ENCODE measurements around the gene OLFML1. TPM values are rescaled to one million over a fixed set of nuclear protein-coding genes. Genes with fewer than 3 reads are reported as not detected.
A peak's percentile ranks its signal among the peaks of the same experiment; 100 is the strongest.

The OLFML1 gene
- total RNA-seq, 4 donors from 2014 or later: 3.4 to 10.2 (median 7.6) TPM

GRCh38 chr11:7520981-7521487, 35.7 kb downstream of the OLFML1 start:
- peak; percentile 11 for ATAC-seq
- H3K4me3 ChIP-seq: no peak overlapping the region
- peak overlapping the region in 2 of 4 donors; percentile 40 to 47 for H3K27ac ChIP-seq
- H3K9me3 ChIP-seq: no peaks in the 10 kb centered on the region
- TF ChIP-seq POLR2AphosphoS5 (IDR thresholded peaks at IDR 0.05) (no peak), POLR2A (IDR thresholded peaks at IDR 0.05) (no peak), CTCF (IDR thresholded peaks at IDR 0.05) (no peak), EP300 (IDR thresholded peaks at IDR 0.05) (no peak)
- no peaks in the 10 kb centered on the region for H3K27me3 ChIP-seq
- WGBS, 2 donors (ENCODE audit: low coverage in 1 of 2): 0 to 20% methylated on average over 1 of the region's 2 CpGs
- H3K4me1 ChIP-seq: peaks cover 0 to 24% (median 5%) of the 10 kb centered on the region in 3 donors
- no peaks in the 10 kb centered on the region for H3K36me3 ChIP-seq

DNA sequence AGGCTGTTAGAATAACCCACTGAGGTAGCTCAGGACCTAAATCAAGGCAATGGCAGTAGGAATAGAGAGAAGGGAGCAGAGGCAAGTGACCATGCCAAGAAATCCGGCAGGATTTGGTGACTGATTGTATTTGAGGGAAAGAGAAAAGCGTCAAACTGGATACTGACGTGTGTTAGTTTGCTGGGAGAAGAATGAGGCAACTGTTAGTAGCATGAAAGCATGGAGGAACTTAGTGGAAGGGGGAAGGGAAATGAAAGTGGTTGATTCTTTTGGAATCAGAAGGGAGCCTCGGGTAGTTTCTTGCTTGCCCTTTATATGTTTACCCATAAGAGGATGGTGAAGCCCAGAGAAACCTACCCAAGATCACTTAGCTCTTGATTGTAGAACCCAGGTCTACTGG, 36.8 kb downstream of the OLFML1 start:
- no peak for TF ChIP-seq POLR2A (IDR thresholded peaks at IDR 0.05)
- no peak for TF ChIP-seq EP300 (IDR thresholded peaks at IDR 0.05)
- TF ChIP-seq POLR2AphosphoS5 (IDR thresholded peaks at IDR 0.05): no peak
- no peak for TF ChIP-seq CTCF (IDR thresholded peaks at IDR 0.05)
- no peaks in the 10 kb centered on the region for H3K36me3 ChIP-seq
- no peak overlapping the region for H3K4me3 ChIP-seq
- peak overlapping the region in 1 of 4 donors; percentile 49 for H3K27ac ChIP-seq
- peaks cover 0 to 24% (median 5%) of the 10 kb centered on the region in 3 donors for H3K4me1 ChIP-seq
- 59 to 60% methylated on average over 4 of the region's 4 CpGs for WGBS, 2 donors (ENCODE audit: low coverage in 1 of 2)
- H3K9me3 ChIP-seq: no peaks in the 10 kb centered on the region
- no peaks in the 10 kb centered on the region for H3K27me3 ChIP-seq
- ATAC-seq: no peak

DNA sequence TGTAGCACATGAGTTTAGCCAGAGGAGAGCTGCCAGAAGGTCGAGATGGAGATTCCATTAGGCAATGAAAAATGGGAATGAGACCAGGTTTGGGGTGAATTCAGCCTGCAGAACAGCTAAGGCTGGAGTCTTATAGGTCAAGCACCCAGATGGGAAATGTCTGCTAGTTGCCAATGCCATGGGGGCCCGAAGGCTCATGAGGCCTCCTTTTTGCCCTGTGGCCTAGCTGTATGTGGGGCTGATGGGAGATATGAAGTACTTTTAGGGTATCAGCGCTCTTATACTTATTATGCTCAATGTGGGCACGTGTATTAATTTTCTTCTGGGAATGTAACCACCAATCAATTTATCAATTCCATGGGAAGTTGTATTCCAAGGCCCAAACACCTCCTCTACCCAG, 37.2 kb downstream of the OLFML1 start:
- WGBS, 2 donors (ENCODE audit: low coverage in 1 of 2): 60 to 93% methylated on average over 1 to 3 of the region's 4 CpGs

GRCh38 chr11:7523416-7524210, 38.3 kb downstream of the OLFML1 start:
- Histone ChIP-seq H3K27ac (peak overlapping the region in 2 of 4 donors; percentile 37 to 49), H3K27me3 (no peaks in the 10 kb centered on the region), H3K4me1 (peaks cover 0 to 24% (median 5%) of the 10 kb centered on the region in 3 donors), H3K4me3 (no peak overlapping the region), H3K9me3 (no peaks in the 10 kb centered on the region), H3K36me3 (no peaks in the 10 kb centered on the region)
- TF ChIP-seq POLR2A (IDR thresholded peaks at IDR 0.05) (no peak), POLR2AphosphoS5 (IDR thresholded peaks at IDR 0.05) (no peak), EP300 (IDR thresholded peaks at IDR 0.05) (no peak)
- WGBS, 2 donors (ENCODE audit: low coverage in 1 of 2): 66 to 79% methylated on average over 4 to 5 of the region's 6 CpGs
- ATAC-seq: peak; percentile 44

More for the DNA sequence above, 37.2 kb downstream of the OLFML1 start:
- Histone ChIP-seq H3K36me3 (no peaks in the 10 kb centered on the region), H3K27me3 (no peaks in the 10 kb centered on the region), H3K4me1 (peaks cover 0 to 24% (median 5%) of the 10 kb centered on the region in 3 donors), H3K9me3 (no peaks in the 10 kb centered on the region), H3K4me3 (no peak overlapping the region), H3K27ac (peak overlapping the region in 1 of 4 donors; percentile 49)
- no peak for TF ChIP-seq EP300 (IDR thresholded peaks at IDR 0.05)
- no peak for ATAC-seq

DNA sequence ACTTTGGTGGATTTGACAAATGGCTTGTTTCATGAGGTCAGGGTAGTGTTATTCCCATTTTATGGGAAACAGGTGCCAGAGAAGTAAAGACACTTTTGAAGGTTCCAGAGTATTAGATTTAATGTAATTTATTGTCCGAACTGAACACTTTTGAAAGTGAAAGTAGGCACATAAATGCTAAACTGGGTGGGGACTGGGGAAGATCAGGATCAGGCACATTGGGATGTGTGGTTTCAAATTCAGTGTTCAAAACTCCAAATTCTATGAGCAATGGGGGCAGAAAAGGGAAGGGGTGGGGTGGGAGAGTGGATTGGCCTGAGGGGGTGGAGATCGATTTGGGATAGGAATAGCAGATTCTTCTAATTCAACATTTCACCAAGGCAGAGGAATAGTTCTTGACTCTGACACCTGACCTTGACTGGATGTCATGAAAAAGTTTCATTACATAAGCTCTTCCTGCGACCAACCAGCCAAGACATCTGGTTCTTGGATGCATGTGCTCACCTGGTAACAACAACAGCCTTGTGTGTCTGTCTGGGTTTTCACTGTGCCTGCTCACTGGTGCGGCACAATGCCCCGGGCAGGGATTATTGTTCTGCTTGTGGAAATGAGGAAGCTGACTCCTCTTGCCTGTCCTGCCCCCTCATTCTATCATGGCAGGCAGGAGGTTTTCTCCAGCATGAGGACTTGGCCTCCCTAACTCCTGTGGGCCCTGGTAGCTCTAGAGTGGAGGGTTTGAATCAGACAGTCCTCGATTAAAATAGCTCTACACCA, 39.3 kb downstream of the OLFML1 start:
- Histone ChIP-seq H3K4me3 (no peak overlapping the region), H3K4me1 (peaks cover 0 to 24% (median 5%) of the 10 kb centered on the region in 3 donors), H3K27me3 (no peaks in the 10 kb centered on the region), H3K27ac (peak overlapping the region in 2 of 4 donors; percentile 24 to 49), H3K9me3 (no peaks in the 10 kb centered on the region), H3K36me3 (no peaks in the 10 kb centered on the region)
- ATAC-seq: no peak
- TF ChIP-seq EP300 (IDR thresholded peaks at IDR 0.05) (no peak), CTCF (IDR thresholded peaks at IDR 0.05) (no peak), POLR2AphosphoS5 (IDR thresholded peaks at IDR 0.05) (no peak), POLR2A (IDR thresholded peaks at IDR 0.05) (no peak)
- WGBS, 2 donors (ENCODE audit: low coverage in 1 of 2): 77 to 86% methylated on average over 4 to 5 of the region's 6 CpGs
